ENCODE data around the gene NAT14.
A peak's percentile ranks its signal among the peaks of the same experiment; 100 is the strongest.

NAT14 gene

GRCh38 chr19:55473225-55474012, 11.6 kb upstream of the NAT14 start:
- TF ChIP-seq MAX (IDR thresholded peaks at IDR 0.05) = no peak
- TF ChIP-seq FOXM1 (IDR thresholded peaks at IDR 0.05; ENCODE audit: borderline replicate concordance, low read depth) = no peak
- no peak for TF ChIP-seq TAF1 (IDR thresholded peaks at IDR 0.05; ENCODE audit: low read depth)
- no peak for TF ChIP-seq EGR1 (IDR thresholded peaks at IDR 0.05)
- TF ChIP-seq, protein P1, sequence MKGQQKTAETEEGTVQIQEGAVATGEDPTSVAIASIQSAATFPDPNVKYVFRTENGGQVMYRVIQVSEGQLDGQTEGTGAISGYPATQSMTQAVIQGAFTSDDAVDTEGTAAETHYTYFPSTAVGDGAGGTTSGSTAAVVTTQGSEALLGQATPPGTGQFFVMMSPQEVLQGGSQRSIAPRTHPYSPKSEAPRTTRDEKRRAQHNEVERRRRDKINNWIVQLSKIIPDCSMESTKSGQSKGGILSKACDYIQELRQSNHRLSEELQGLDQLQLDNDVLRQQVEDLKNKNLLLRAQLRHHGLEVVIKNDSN (IDR thresholded peaks at IDR 0.05) = no peak
- TF ChIP-seq TEAD4 (IDR thresholded peaks at IDR 0.05) = no peak
- TF ChIP-seq EP300 (IDR thresholded peaks at IDR 0.05; ENCODE audit: borderline replicate concordance) = no peak
- TF ChIP-seq YY1 (IDR thresholded peaks at IDR 0.05; ENCODE audit: low read depth) = no peak
- TF ChIP-seq CREB1 (IDR thresholded peaks at IDR 0.05; ENCODE audit: low read depth) = no peak
- TF ChIP-seq CEBPB (IDR thresholded peaks at IDR 0.05) = no peak
- TF ChIP-seq RAD21 (IDR thresholded peaks at IDR 0.05; ENCODE audit: low read depth) = no peak
- TF ChIP-seq, protein P2, sequence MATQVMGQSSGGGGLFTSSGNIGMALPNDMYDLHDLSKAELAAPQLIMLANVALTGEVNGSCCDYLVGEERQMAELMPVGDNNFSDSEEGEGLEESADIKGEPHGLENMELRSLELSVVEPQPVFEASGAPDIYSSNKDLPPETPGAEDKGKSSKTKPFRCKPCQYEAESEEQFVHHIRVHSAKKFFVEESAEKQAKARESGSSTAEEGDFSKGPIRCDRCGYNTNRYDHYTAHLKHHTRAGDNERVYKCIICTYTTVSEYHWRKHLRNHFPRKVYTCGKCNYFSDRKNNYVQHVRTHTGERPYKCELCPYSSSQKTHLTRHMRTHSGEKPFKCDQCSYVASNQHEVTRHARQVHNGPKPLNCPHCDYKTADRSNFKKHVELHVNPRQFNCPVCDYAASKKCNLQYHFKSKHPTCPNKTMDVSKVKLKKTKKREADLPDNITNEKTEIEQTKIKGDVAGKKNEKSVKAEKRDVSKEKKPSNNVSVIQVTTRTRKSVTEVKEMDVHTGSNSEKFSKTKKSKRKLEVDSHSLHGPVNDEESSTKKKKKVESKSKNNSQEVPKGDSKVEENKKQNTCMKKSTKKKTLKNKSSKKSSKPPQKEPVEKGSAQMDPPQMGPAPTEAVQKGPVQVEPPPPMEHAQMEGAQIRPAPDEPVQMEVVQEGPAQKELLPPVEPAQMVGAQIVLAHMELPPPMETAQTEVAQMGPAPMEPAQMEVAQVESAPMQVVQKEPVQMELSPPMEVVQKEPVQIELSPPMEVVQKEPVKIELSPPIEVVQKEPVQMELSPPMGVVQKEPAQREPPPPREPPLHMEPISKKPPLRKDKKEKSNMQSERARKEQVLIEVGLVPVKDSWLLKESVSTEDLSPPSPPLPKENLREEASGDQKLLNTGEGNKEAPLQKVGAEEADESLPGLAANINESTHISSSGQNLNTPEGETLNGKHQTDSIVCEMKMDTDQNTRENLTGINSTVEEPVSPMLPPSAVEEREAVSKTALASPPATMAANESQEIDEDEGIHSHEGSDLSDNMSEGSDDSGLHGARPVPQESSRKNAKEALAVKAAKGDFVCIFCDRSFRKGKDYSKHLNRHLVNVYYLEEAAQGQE (IDR thresholded peaks at IDR 0.05; ENCODE audit: low read depth) = no peak
- no peak for TF ChIP-seq TCF12 (IDR thresholded peaks at IDR 0.05; ENCODE audit: low read depth)
- no peak for TF ChIP-seq ZBTB7A (IDR thresholded peaks at IDR 0.05; ENCODE audit: low read depth)
- TF ChIP-seq NFIC (IDR thresholded peaks at IDR 0.05) = no peak

DNA sequence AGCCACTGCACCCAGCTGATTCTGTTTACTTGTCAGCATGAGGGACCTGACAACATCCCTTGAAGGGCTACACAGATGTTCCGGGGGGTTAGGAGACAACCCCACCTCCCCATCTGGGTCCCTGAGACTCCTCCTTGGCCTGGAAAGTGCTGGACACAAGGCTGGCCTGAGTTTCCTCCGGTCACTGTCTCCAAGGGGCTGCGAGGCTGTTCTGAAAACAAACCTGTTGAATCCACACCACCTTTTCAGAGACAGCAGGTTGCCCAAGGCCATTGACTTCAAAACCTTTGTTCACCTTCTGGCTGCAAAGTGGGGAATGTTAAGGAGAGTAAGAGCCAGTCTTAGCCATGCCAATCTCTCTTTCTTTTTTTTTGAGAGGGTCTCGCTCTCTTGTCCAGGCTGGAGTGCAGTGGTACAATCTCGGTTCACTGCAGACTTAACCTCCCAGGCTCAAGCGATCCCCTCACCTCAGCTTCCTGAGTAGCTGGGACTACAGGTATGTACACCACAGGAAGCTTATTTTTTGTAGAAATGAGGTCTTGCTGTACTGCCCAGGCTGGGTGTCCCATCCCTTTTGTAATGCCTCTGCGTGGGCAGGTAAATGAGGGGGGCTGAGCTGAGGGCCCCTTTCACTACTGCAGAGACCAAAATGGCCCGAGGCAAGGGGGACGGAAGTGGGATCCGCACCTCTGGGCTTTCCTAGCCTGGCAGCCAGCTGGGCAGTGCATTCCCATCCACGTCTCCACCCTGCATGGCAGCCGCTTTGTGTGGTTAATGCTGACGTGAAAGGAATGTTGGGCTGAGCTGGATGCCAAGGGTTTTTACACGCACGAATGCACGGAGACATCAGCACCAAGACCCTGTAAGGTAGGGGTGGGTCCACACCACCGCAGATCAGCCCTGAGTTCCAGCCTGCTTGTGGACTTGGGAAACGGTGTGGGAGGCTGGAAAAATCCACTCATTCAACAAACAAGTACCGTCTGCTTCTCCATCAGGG, 10.4 kb upstream of the NAT14 start:
- TF ChIP-seq TCF12 (IDR thresholded peaks at IDR 0.05; ENCODE audit: low read depth) = peak; percentile 30; the same call in 1 of the 2 replicates
- TF ChIP-seq FOXM1 (IDR thresholded peaks at IDR 0.05; ENCODE audit: borderline replicate concordance, low read depth) = no peak
- no peak for TF ChIP-seq RAD21 (IDR thresholded peaks at IDR 0.05; ENCODE audit: low read depth)
- no peak for TF ChIP-seq EGR1 (IDR thresholded peaks at IDR 0.05)
- 0 out of 2 replicates have a peak, but pooled peaks have one; percentile 11 for TF ChIP-seq YY1 (IDR thresholded peaks at IDR 0.05; ENCODE audit: low read depth)
- TF ChIP-seq, protein P2 (IDR thresholded peaks at IDR 0.05; ENCODE audit: low read depth) = no peak
- TF ChIP-seq, protein P1 (IDR thresholded peaks at IDR 0.05) = no peak
- TF ChIP-seq TEAD4 (IDR thresholded peaks at IDR 0.05) = peak; percentile 82
- TF ChIP-seq ZBTB7A (IDR thresholded peaks at IDR 0.05; ENCODE audit: low read depth) = no peak
- no peak for TF ChIP-seq CEBPB (IDR thresholded peaks at IDR 0.05)
- peak; percentile 60 for TF ChIP-seq NFIC (IDR thresholded peaks at IDR 0.05)
- TF ChIP-seq TAF1 (IDR thresholded peaks at IDR 0.05; ENCODE audit: low read depth) = no peak
- TF ChIP-seq MAX (IDR thresholded peaks at IDR 0.05) = peak; percentile 5; the same call in 1 of the 2 replicates
- TF ChIP-seq EP300 (IDR thresholded peaks at IDR 0.05; ENCODE audit: borderline replicate concordance) = peak; percentile 47; the same call in 1 of the 2 replicates
- no peak for TF ChIP-seq CREB1 (IDR thresholded peaks at IDR 0.05; ENCODE audit: low read depth)

DNA sequence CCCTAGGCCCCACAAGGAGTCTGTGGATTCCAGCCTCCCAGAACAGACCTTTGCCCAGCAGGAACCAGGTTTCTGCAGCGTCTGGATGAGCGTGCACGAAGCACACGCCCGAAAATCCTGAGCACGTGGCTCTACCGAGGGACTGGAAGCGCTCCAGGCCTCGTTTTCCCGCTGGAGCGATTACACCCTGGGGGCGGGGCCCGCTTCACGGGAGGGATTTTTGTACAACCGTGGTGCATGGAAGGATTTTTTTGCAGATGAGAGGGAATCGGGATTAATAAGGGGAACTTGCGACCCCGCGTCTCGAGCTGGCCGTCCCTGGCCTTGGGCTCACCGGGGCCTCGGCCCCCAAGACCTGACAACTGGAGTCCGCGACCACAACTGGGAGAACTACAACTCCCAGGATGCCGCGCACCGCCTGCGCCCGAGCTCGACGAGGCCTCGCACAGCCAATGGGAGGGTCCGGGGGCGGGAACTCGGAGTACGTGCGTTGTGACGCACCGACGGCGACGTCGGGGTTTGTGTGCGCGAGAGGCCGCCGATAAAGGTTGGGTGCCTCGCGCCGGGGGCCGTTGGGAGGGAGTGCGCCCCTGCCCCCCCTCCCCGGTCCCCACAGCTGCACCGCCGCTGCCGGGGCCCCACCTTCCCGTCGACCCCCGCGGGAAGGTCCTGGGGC, 8.8 kb upstream of the NAT14 start, which contains the start of gene ZNF628:
Gene ZNF628 (plus strand): TSS at position 518 of the 676 bp plus-strand sequence. CDS start 3,294 bp downstream, outside the sequence.
- TF ChIP-seq EGR1 (IDR thresholded peaks at IDR 0.05) (peak; percentile 69), CEBPB (IDR thresholded peaks at IDR 0.05) (no peak), EP300 (IDR thresholded peaks at IDR 0.05; ENCODE audit: borderline replicate concordance) (no peak; the same call in 1 of the 2 replicates), NFIC (IDR thresholded peaks at IDR 0.05) (peak; percentile 56), ZBTB7A (IDR thresholded peaks at IDR 0.05; ENCODE audit: low read depth) (peak; percentile 50; the same call in 1 of the 2 replicates), TCF12 (IDR thresholded peaks at IDR 0.05; ENCODE audit: low read depth) (peak; percentile 59; the same call in 1 of the 2 replicates), YY1 (IDR thresholded peaks at IDR 0.05; ENCODE audit: low read depth) (peak; percentile 37; the same call in 1 of the 2 replicates), TAF1 (IDR thresholded peaks at IDR 0.05; ENCODE audit: low read depth) (peak; percentile 60), CREB1 (IDR thresholded peaks at IDR 0.05; ENCODE audit: low read depth) (peak; percentile 94), MAX (IDR thresholded peaks at IDR 0.05) (peak; percentile 100)
- TF ChIP-seq, protein P1 (IDR thresholded peaks at IDR 0.05) = peak; percentile 53; the same call in 1 of the 2 replicates
- TF ChIP-seq, protein P2 (IDR thresholded peaks at IDR 0.05; ENCODE audit: low read depth) = no peak

Measured in Ishikawa (cell line).